ENCODE measurements around the gene OR10J5. TPM values are rescaled to one million over a fixed set of nuclear protein-coding genes. Genes with fewer than 3 reads are reported as not detected.

Gene OR10J5
- polyA plus RNA-seq, 1 experiment: not detected

GRCh38 chr1:159562680-159563079 is 26.9 kb upstream of the OR10J5 start:
- TF ChIP-seq, protein P1, sequence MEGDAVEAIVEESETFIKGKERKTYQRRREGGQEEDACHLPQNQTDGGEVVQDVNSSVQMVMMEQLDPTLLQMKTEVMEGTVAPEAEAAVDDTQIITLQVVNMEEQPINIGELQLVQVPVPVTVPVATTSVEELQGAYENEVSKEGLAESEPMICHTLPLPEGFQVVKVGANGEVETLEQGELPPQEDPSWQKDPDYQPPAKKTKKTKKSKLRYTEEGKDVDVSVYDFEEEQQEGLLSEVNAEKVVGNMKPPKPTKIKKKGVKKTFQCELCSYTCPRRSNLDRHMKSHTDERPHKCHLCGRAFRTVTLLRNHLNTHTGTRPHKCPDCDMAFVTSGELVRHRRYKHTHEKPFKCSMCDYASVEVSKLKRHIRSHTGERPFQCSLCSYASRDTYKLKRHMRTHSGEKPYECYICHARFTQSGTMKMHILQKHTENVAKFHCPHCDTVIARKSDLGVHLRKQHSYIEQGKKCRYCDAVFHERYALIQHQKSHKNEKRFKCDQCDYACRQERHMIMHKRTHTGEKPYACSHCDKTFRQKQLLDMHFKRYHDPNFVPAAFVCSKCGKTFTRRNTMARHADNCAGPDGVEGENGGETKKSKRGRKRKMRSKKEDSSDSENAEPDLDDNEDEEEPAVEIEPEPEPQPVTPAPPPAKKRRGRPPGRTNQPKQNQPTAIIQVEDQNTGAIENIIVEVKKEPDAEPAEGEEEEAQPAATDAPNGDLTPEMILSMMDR (IDR thresholded peaks at IDR 0.05; ENCODE audit: insufficient read depth, low read depth, low read length): no peak
- Histone ChIP-seq H3K36me3 (ENCODE audit: control insufficient read depth, insufficient read depth, low read length) (no peaks in the 10 kb centered on the region), H3K27me3 (ENCODE audit: control insufficient read depth, insufficient read depth, low read length) (no peaks in the 10 kb centered on the region), H3K4me3 (ENCODE audit: low read depth, low read length) (no peak overlapping the region)
- CTCF ChIA-PET: interaction anchor here (1.6 kb wide), 1 partner anchor 24 kb away, joined by 3 read pairs; no protein-coding TSS in a partner anchor
- DNase-seq (ENCODE audit: low read depth): no peak
- POLR2A ChIA-PET: no interaction called here

DNA sequence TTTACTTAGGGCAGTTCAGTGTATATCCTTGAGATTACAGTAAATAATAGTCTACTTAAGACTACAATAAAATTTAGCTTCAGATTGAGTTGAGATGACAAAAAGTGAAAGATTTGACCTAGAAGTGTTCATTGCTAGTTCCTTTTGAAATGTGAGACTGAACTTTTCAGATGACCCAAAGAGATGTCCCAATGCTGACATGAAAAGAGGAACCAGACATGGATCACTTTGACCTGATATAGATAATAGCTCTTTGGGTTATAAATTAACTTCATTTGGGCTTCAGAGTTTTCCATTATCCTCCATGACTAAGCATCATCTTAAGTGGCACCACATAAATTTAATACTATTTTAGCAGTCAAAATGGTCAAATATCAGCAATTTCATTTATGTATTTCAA is 25.7 kb upstream of the OR10J5 start:
- H3K36me3 ChIP-seq (ENCODE audit: control insufficient read depth, insufficient read depth, low read length): no peaks in the 10 kb centered on the region
- CTCF ChIA-PET: no interaction called here
- POLR2A ChIA-PET: no interaction called here
- DNase-seq (ENCODE audit: low read depth): no peak
- TF ChIP-seq, protein P1 (IDR thresholded peaks at IDR 0.05; ENCODE audit: insufficient read depth, low read depth, low read length): no peak
- H3K4me3 ChIP-seq (ENCODE audit: low read depth, low read length): no peak overlapping the region
- no peaks in the 10 kb centered on the region for H3K27me3 ChIP-seq (ENCODE audit: control insufficient read depth, insufficient read depth, low read length)

GRCh38 chr1:159560599-159560998 is 24.8 kb upstream of the OR10J5 start:
- TF ChIP-seq, protein P1 (IDR thresholded peaks at IDR 0.05; ENCODE audit: insufficient read depth, low read depth, low read length): no peak
- ChIA-PET POLR2A (no interaction called here), CTCF (no interaction called here)
- Histone ChIP-seq H3K27me3 (ENCODE audit: control insufficient read depth, insufficient read depth, low read length) (no peaks in the 10 kb centered on the region), H3K36me3 (ENCODE audit: control insufficient read depth, insufficient read depth, low read length) (no peaks in the 10 kb centered on the region), H3K4me3 (ENCODE audit: low read depth, low read length) (no peak overlapping the region)
- no peak for DNase-seq (ENCODE audit: low read depth)

GRCh38 chr1:159556931-159557369 is 21.1 kb upstream of the OR10J5 start:
- no peak overlapping the region for H3K4me3 ChIP-seq (ENCODE audit: low read depth, low read length)
- POLR2A ChIA-PET: no interaction called here
- CTCF ChIA-PET: no interaction called here
- H3K36me3 ChIP-seq (ENCODE audit: control insufficient read depth, insufficient read depth, low read length): no peaks in the 10 kb centered on the region
- TF ChIP-seq, protein P1 (IDR thresholded peaks at IDR 0.05; ENCODE audit: insufficient read depth, low read depth, low read length): no peak
- DNase-seq (ENCODE audit: low read depth): no peak
- no peaks in the 10 kb centered on the region for H3K27me3 ChIP-seq (ENCODE audit: control insufficient read depth, insufficient read depth, low read length)

GRCh38 chr1:159554696-159555095 is 18.9 kb upstream of the OR10J5 start:
- DNase-seq (ENCODE audit: low read depth): no peak
- POLR2A ChIA-PET: no interaction called here
- Histone ChIP-seq H3K36me3 (ENCODE audit: control insufficient read depth, insufficient read depth, low read length) (no peaks in the 10 kb centered on the region), H3K27me3 (ENCODE audit: control insufficient read depth, insufficient read depth, low read length) (no peaks in the 10 kb centered on the region), H3K4me3 (ENCODE audit: low read depth, low read length) (no peak overlapping the region)
- TF ChIP-seq, protein P1 (IDR thresholded peaks at IDR 0.05; ENCODE audit: insufficient read depth, low read depth, low read length): no peak
- CTCF ChIA-PET: interaction anchor here (1.3 kb wide), 1 partner anchor 10 kb away, joined by 3 read pairs; no protein-coding TSS in a partner anchor

Measured in BJ (cell line).